T-helper 9 cell (primary cell): ENCODE data around the gene MGP.

ENCODE experiments used
- DNase-seq: peaks from one replicate; pipeline ENCODE4 v3.0.0-alpha.2; 2020

The MGP gene

DNA sequence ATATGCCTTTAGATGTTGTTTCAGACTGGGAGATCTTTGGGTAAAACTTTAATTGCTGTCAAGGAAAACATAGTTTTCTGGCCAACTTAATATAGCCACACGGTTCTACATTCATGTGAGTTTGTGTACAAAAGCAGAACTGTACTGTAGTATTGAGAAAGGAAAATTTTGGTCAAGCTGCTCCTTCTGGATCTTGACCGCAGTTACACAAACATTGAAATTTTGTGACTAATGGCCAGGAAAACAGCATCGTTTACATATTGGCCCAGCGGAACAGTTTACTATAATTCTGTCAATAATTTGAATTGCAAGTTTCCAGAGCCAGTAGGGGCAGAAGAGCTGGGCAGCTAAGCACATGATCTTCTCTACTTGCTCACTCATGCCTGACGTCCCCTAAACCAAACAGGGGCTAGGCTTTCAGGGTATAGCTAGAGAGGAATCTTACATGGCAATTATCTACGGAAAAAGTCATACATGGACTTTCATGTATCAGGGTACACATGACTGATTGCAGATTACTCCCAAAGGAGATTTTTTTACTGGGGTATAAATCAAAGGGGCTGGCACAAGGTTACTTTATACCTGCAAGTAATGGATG, 31.0 kb downstream of the MGP start:
- DNase-seq: no peak

DNA sequence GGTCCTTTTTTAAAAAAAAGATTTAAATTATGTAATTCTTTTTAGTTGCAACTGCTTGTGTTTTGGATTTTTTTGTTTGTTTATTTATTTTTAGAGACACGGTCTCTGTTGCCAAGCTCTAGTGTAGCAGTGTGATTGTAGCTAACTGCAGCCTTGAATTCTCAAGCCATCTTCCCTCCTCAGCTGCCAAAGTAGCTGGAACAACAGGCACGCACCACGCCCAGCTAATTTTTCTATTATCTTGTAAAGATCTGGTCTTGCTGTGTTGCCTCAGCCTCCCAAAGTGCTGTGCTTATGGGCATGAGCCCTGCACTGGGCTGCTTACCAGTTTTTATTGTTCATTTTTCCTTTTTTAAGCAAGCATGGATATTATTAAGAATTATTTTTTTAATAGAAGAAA, 31.7 kb downstream of the MGP start:
- no peak for DNase-seq

DNA sequence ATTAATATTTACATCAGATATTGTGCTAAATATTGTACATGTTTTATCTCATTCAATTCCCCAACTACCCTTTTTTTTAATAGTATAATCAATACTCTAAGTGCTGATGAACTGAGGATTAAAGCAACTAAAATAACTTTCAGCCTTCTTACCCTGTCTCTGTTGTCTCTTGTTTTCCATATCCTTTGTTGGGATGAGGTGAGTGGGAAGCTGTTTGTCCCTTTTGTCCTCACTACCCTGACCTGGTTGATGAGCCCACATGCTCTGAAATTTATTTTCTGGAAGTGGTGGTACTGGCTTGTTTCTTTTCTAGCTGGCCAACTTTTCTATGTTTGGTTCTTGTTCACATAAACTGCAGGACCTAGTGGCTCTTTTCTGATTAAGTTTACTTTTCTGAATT, 32.8 kb downstream of the MGP start:
- DNase-seq: no peak

DNA sequence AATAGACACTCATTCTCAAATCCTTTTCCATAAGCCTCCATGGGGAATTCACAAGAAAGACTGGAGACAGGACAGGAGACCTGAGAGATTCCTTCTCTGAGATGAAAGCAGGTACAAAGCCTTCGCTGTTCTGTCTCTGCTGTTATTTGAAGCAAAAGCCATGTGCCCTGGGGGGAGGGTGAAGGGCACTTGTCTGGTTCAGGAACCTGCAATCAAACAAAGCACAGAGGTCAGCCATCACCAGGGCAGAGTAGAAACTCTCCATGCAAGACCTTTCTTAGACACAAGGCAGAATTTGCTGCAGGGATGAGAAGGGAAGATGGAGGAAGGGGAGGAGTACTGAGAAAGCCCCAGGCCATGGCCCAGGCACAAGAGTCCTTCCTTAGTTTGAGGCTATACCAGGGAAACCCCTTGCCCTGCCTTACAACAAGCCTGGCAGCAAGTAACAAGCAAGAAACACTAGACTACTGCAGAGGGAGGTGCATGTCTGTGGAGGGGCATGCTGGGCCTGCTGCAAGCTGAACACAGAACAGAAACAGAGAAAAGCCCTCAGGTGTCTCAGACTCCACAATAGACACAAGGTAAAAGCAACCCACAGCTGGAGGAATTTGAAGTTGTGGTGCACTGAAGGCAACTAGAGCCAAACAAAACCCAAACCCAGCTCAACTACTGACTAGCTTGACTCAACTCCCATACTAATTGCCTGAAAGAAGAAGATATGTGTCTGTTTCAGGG, 34.6 kb downstream of the MGP start:
- DNase-seq: no peak

DNA sequence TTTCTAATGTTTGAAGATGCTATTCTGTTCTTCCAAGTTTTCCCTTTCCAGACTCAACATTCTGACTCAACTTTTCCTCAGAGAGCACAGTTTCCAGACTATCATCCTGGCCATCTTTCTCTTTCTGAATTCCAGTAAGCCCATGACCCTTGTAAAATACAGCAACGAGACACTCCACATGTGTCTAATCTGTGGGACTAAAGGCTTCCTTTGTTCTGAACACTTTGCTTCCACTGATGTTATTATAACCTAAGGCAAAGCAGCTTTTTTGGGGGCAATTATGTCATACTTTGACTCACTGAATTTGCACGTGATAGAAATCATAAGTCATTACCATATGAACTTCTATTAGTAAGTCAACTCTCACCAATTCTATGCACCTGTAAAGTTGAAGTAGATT, 36.0 kb downstream of the MGP start:
- no peak for DNase-seq

DNA sequence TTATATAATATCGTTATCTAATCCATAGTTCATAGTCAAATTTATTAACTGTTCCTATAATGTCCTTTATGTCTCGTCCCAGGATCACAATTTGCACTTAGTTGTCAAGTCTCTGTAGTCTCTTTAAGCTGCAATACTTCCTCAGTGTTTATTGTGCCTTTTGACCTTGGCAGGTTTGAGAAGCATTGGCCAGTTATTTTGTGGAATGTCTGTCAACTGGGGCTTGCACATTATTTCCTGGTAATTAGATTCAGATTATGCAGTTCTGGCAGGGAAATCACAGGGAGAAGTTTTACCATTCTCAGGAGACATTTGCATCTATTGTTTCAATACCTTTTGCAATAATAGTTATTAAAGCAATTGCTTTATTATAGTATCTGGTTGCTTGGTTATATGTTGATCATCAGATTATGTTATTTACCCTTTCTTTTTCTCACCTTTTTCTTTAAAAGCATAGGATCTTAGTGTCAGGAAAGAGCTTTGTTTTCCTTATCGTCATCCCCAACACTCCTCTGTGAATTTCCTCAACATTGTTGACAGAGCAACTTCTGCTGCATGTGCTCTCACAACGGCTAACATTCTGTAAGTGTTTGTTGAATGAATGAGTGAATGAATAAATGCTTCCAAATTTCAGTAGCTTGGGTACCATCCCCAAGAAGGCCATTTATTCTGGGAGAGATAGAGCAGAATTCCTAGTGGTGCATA, 38.6 kb downstream of the MGP start:
- DNase-seq: no peak

DNA sequence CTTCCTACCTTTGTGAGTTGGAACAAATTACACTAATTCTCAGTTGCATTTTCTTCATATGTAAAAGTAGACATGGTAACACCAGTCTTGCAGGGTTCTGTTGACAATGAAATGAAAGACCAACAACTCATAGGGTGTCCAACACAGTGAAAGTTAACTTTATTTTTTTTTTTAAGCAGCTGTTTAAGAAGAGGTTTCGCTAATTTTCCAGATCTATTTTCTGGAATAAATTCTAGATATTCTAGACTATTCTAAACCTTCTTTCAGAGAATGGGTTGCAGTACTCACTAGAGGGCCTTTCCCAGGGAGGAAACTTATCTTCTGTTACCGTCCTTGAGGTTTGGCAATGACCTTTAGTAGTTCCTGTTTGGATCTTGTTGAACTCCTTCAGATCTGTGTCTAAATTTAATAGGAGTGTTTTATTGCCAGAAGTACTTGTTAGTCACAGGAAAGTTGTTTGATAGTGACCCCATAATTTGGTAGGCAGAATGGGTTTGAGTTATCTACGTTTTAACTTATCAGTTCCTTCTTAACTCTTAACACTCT, 39.5 kb downstream of the MGP start:
- DNase-seq: no peak

DNA sequence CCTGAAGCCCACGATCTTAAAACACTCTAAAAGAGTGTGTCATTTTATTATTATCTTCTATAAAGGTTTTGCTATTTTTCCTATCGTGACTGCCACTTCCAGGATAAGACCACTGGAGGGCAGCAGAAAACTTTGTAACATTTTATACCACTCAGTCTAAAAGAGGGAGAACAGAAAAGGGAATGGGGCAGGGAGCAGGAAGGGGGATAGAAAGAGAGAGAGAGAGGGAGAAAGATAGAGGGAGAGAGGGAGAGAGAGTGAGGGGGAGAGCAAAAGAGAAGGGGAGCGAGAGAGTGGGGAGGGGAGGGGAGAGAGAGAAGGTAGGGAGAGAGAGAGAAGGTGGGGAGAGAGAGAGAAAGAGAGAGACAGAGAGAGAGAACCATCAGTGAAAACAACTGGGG, 40.3 kb downstream of the MGP start:
- peak; percentile 15 for DNase-seq

DNA sequence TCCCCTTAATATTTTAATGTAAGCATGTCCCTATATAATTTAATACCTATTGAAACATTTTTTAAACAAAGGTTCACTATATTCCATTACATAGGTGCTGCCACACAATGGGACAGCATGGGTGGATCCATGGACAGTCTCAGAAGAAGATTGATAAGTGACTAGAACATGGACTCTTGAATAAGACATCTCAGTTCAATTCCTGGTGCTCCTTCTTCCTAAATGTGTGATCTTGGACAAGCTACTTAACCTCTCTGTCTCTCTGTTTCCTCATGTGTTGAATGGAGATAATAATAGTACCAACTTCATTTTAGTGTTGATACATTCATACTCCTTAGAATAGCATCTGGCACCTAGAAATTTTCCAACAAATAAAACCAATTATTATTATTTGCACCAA, 41.3 kb downstream of the MGP start:
- no peak for DNase-seq

DNA sequence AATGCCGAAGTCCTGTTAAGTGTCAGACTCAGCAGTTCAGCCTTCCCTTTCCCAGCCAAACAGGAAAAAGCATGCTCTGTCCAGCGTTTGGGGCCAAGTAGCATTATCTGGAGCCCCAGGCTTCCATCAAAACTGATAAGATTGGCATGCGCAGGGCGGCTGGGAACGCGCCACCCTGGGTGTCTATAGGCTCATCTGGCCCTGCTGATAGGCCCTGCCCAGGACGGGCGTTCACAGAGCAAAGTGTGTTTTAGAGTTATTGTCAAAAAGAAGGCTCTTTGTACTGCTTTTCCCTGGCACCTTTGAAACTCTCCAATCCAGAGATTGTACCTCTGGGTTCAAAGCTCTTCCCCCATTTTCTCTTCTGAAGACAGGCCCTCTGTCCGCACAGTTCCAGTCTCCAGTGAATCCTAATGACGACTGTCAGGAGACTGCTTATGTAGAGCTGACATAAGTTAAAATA, 42.2 kb downstream of the MGP start, which contains the start of gene ART4:
ART4 (minus strand) TSS at position 102 of the 463 bp plus-strand sequence. CDS start 413 bp downstream, outside the sequence.
- DNase-seq: no peak

DNA sequence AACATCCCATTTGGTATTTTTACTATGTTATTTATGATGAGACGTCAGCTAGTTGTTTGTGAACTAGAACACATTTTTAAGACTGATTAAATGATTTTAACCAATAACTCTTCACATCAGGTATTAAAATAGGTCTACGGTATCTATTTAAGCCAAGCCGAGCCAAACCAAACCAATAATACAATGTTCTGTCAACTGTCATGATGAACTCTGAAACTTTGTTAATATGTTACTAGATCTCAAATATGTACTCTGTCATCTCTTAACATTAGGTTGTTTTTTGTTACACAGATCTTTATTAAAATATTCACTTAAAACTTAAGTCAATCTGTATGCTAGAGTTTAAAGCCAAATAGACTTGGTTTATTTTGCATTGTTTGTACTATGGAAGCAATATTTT, 43.3 kb downstream of the MGP start:
- no peak for DNase-seq

DNA sequence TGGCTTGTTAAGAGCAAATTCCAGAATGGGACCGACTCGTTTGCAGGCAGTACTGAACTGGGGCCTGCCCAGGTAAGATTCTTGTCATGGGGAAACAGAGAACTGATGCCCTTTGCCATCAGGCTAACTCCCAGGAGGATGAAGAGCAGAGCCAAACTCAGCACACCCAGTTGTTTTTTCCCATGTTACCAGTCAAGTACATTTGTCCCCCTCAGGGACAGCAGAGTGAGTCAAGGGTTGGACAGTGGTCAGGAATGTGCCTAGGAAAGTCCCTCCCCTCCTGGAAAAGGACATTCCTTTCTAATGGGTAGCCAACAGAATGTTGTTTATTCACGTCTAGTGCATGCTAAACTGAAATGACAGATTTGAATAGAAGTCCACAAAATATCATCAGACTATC, 43.9 kb downstream of the MGP start:
- no peak for DNase-seq

DNA sequence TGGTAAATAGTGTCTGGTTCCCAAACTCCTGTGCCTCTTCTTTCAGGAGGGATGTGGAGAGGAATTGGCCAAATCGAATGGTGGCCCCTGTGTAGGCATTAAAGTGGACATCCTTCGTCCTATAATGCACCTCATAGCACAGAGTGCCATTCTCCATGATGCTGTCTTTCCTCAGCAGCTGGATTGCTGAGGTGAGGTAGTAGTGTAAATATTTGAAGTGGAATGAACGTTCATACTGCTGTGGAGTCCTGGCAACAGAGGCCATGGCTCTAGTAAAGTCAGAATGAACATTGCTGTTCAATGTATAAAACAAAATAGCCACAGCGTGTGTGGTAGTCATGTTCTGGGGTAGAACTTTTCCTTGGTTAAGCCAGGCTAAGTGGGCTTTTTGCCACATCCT, 45.0 kb downstream of the MGP start:
- no peak for DNase-seq

DNA sequence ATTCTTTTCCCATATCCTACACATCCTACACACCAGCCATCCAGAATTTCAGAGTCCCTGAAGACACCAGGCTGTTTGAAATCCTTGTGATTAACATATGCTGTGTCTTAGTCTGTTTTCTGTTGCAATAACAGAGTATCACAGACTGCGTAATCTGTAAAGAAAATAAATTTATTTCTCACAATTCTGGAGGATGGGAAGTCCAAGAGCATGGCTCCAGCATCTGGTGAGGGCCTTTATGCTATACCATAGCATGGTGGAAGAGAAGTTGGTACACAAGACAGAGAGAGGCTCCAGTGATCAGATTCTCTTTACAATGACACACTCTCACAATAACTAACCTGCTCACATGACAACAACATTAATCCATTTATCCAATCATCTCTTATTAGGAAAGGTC, 46.4 kb downstream of the MGP start:
- DNase-seq: no peak

DNA sequence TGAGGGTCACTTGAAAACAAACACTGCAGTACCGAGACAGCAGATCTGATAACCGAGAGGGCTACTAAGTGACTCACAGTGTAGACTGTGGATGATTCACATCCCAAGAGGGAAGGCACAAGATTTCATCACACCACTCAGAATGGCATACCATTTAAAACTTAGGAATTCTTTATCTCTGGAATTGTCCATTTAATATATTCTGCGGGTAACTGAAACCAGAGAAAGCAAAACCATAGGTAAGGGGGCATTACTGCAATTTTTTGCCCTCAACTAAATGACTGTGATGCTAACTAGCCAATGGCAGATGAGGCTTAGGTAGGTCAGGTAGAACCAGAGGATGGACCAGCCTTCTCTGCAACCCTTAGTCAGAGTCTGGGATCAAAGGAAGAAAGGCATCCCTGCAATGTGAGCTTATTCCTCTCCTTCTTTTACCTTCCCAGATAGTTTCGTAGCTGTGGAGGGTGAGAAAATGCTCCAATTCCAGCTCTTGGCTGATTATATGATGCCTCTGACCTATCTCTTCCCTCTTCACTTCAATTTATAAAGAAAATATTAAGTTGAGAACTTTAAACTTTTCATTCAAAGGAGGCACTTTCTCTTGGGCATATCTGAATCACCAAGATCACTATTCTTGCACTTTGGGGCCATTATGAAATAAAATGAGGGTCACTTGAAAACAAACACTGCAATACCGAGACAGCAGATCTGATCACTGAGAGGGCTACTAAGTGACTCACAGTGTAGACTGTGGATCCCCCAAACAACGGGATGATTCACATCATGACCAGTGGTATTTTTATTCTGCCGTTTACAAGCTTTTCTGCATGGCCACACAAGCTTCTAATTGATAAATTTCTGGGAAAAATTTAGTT, 49.1 kb downstream of the MGP start:
- DNase-seq: no peak

DNA sequence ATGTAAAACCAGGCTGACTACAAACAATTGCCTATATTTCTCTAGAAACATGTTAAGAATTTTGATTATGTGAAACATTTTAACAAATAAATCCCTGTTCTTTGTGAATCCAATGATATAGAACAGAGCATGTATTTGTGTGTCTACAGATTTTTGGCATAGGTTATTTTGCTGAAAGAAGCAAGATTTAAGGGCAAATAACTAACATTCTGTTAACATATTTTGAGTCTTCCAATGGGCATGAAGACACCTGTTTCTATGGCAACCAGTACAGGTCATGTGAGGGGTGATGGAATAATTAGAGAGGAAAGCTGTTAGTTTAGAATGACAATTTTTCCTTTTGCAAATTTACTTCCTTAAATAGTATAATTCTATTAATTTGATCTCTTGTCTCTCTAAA, 51.1 kb downstream of the MGP start:
- DNase-seq: no peak

DNA sequence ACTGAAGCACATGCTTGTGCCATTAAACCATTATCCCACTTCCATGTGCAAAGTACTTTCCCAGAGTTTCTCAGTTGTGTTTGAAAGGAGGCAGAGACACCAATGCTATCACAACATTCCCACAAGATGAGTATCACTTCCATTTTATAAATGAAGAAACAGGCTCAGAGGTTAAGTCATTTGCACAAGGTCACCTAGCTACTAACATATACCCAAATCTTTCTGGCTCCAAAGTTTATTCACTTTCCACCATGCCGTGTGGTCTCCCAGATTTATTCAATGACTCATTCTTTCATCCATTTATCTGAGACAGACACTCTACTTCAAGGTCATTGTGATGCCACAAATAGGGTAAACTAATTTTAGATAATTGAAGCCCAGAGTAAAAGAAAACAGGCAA, 51.7 kb downstream of the MGP start:
- DNase-seq: no peak

DNA sequence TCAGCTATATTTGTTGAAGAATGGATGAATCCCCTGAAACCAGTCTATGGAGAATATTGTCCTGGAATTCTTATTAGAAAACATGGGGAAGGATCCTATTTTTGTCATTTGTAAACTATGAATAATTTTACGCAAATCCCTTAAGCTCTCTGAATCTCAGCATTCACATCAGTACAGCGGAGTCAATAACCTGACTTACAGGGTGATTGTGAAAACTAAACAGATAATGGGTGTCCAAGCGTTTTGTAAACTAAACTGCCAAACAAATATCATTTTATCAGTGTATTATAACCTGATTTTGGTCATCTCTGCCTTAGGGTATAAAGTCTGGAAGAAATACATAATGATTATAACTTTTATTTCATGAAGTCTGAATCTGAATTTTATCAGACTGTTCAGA, 52.3 kb downstream of the MGP start:
- DNase-seq: no peak
